ENCODE data around the gene MINDY1.

DNA sequence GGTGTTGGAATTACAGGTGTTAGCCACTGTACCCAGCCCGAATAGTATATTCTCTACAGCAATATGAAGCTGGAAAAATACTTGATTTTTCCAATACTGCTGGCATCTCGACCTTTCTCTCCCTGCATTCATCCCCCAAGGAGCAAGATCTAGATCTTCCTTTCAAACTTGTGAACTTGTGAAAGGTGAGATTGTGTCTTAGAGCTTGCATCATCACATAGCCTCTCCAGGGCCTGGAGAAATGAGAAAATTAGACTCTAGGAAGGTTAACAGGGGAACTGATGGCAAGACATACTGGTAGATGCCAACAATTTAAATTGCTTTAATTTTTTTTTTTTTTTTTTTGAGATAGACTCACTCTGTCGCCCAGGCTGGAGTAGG is 3.6 kb upstream of the MINDY1 start:
- no peak for TF ChIP-seq POLR2A (IDR thresholded peaks at IDR 0.05)
- TF ChIP-seq, protein P1, sequence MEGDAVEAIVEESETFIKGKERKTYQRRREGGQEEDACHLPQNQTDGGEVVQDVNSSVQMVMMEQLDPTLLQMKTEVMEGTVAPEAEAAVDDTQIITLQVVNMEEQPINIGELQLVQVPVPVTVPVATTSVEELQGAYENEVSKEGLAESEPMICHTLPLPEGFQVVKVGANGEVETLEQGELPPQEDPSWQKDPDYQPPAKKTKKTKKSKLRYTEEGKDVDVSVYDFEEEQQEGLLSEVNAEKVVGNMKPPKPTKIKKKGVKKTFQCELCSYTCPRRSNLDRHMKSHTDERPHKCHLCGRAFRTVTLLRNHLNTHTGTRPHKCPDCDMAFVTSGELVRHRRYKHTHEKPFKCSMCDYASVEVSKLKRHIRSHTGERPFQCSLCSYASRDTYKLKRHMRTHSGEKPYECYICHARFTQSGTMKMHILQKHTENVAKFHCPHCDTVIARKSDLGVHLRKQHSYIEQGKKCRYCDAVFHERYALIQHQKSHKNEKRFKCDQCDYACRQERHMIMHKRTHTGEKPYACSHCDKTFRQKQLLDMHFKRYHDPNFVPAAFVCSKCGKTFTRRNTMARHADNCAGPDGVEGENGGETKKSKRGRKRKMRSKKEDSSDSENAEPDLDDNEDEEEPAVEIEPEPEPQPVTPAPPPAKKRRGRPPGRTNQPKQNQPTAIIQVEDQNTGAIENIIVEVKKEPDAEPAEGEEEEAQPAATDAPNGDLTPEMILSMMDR (IDR thresholded peaks at IDR 0.05): no peak

All from thyroid gland (tissue), 4 donors.